DOHH2 (cell line): ENCODE data around the gene CMTM4.

Experiments used
- H3F3A ChIP-seq: fragments of 200-600 bp; sonication (generic), shearing (Covaris generic); 2 replicates; pipeline ENCODE4 v1.6.0; 2016; ENCODE audit warnings: antibody characterized with exemption, mild to moderate bottlenecking; ENCODE audit not compliant: control insufficient read depth, insufficient read depth
- H3K27ac ChIP-seq: fragments of 200-600 bp; sonication (generic); 2 replicates; pipeline ENCODE4 v1.5.1; 2014; ENCODE audit warnings: low read depth, mild to moderate bottlenecking, low read length, moderate library complexity
- H3K27me3 ChIP-seq: fragments of 200-600 bp; sonication (generic); 2 replicates; pipeline ENCODE4 v1.6.1; 2014; ENCODE audit warnings: mild to moderate bottlenecking, low read length, mixed read lengths; ENCODE audit not compliant: control insufficient read depth
- H3K36me3 ChIP-seq: fragments of 200-600 bp; sonication (generic); 2 replicates; pipeline ENCODE4 v1.6.1; 2014; ENCODE audit warnings: mild to moderate bottlenecking, low read length, moderate library complexity, mixed read lengths; ENCODE audit not compliant: control insufficient read depth
- H3K4me1 ChIP-seq: fragments of 200-600 bp; sonication (generic); 2 replicates; pipeline ENCODE4 v1.6.1; 2014; ENCODE audit warnings: mild to moderate bottlenecking, low read length, mixed read lengths; ENCODE audit not compliant: control insufficient read depth
- H3K4me2 ChIP-seq: fragments of 200-600 bp; sonication (generic); 2 replicates; pipeline ENCODE4 v1.6.0; 2014; ENCODE audit warnings: mild to moderate bottlenecking, low read length, moderate library complexity
- H3K4me3 ChIP-seq: fragments of 200-600 bp; sonication (generic); 2 replicates; pipeline ENCODE4 v1.5.1; 2014; ENCODE audit warnings: mild to moderate bottlenecking, low read length, mixed read lengths
- H3K79me2 ChIP-seq: fragments of 200-600 bp; sonication (generic); 2 replicates; pipeline ENCODE4 v1.6.1; 2014; ENCODE audit warnings: mild to moderate bottlenecking, low read length, mixed read lengths; ENCODE audit not compliant: control insufficient read depth
- H3K9me2 ChIP-seq: fragments of 200-600 bp; sonication (generic); replicated peaks from 2 replicates; pipeline ENCODE4 v1.6.1; 2014; ENCODE audit warnings: mild to moderate bottlenecking, low read length, mixed read lengths; ENCODE audit not compliant: control insufficient read depth
- H3K9me3 ChIP-seq: fragments of 200-600 bp; sonication (generic); 2 replicates; pipeline ENCODE4 v1.6.1; 2014; ENCODE audit warnings: antibody characterized with exemption, low read length, mixed read lengths; ENCODE audit not compliant: control insufficient read depth, insufficient read depth
- H4K20me1 ChIP-seq: fragments of 200-600 bp; sonication (generic); 2 replicates; pipeline ENCODE4 v1.6.0; 2014; ENCODE audit warnings: low read depth, mild to moderate bottlenecking, antibody characterized with exemption, low read length, moderate library complexity; ENCODE audit not compliant: control insufficient read depth, insufficient read depth
- EZH2phosphoT487 ChIP-seq: fragments of 200-600 bp; sonication (generic); IDR thresholded peaks from 2 replicates; pipeline ENCODE4 v1.6.1; 2017; ENCODE audit warnings: borderline replicate concordance, mild to moderate bottlenecking, antibody characterized with exemption, low read length, moderate library complexity, mixed read lengths
- TF ChIP-seq, protein P1 (sequence below): fragments of 200-600 bp; sonication (generic); IDR thresholded peaks from one replicate; pipeline ENCODE4 v1.5.1; 2014; ENCODE audit warnings: antibody characterized with exemption, mild to moderate bottlenecking, low read depth, low read length; ENCODE audit not compliant: poor library complexity, severe bottlenecking

The CMTM4 gene

DNA sequence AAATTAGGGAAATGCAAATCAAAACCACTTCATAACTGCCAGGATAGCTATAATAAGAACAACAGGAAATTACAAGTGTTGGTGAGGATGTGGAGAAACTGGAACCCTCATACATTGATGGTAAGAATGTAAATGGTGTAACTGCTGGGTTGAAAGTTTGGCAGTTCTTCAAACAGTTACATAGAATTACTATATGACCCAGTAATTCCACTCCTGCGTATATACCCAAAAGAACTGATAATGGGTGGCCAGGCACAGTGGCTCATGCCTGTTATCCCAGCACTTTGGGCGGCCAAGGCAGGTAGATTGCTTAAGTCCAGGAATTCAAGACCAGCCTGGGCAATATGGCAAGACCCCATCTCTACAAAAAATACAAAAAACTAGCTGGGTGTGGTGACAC lies 4.5 kb upstream of the CMTM4 start:
- H4K20me1 ChIP-seq, result no peaks in the 10 kb centered on the region
- H3K9me3 ChIP-seq, result no peaks in the 10 kb centered on the region
- H3K27ac ChIP-seq, result no peak overlapping the region
- TF ChIP-seq, protein P1, sequence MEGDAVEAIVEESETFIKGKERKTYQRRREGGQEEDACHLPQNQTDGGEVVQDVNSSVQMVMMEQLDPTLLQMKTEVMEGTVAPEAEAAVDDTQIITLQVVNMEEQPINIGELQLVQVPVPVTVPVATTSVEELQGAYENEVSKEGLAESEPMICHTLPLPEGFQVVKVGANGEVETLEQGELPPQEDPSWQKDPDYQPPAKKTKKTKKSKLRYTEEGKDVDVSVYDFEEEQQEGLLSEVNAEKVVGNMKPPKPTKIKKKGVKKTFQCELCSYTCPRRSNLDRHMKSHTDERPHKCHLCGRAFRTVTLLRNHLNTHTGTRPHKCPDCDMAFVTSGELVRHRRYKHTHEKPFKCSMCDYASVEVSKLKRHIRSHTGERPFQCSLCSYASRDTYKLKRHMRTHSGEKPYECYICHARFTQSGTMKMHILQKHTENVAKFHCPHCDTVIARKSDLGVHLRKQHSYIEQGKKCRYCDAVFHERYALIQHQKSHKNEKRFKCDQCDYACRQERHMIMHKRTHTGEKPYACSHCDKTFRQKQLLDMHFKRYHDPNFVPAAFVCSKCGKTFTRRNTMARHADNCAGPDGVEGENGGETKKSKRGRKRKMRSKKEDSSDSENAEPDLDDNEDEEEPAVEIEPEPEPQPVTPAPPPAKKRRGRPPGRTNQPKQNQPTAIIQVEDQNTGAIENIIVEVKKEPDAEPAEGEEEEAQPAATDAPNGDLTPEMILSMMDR, result no peak
- TF ChIP-seq EZH2phosphoT487, result no peak
- no peaks in the 10 kb centered on the region for H3F3A ChIP-seq
- H3K4me2 ChIP-seq, result no peak overlapping the region
- no peaks in the 10 kb centered on the region for H3K36me3 ChIP-seq
- no peak overlapping the region for H3K4me3 ChIP-seq
- H3K4me1 ChIP-seq, result peaks cover 20% of the 10 kb centered on the region
- no peaks in the 10 kb centered on the region for H3K79me2 ChIP-seq
- peaks cover 17% of the 10 kb centered on the region for H3K27me3 ChIP-seq
- no peaks in the 10 kb centered on the region for H3K9me2 ChIP-seq

DNA sequence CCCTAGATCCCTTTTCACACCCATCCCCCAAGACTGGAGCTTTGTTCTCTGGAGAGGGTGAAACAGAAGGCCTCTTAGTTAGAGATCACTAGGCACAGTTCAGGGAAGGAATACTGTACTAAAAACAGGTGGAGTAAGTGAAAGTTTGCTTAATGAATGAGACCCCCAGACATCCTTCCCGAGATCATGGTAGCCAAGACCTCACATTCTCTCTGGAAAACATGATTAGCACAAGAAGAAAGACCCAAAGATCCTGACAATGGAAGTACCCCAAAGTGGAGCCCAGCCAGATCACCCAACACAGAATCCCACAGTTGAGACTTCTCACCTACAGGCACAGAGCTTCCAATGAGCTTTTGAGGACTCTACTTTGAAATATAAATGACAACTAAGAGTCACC lies 3.4 kb upstream of the CMTM4 start:
- Histone ChIP-seq H3K9me3 (no peaks in the 10 kb centered on the region), H3K36me3 (no peaks in the 10 kb centered on the region), H3K9me2 (no peaks in the 10 kb centered on the region), H3K79me2 (no peaks in the 10 kb centered on the region), H3K27me3 (peaks cover 25% of the 10 kb centered on the region), H3K4me1 (peaks cover 28% of the 10 kb centered on the region), H3K27ac (no peak overlapping the region), H3K4me2 (no peak overlapping the region), H3F3A (no peaks in the 10 kb centered on the region), H4K20me1 (0 out of 2 replicates have a peak, but pooled peaks cover 3% of the 10 kb centered on the region), H3K4me3 (no peak overlapping the region)
- no peak for TF ChIP-seq EZH2phosphoT487
- TF ChIP-seq, protein P1, result no peak

DNA sequence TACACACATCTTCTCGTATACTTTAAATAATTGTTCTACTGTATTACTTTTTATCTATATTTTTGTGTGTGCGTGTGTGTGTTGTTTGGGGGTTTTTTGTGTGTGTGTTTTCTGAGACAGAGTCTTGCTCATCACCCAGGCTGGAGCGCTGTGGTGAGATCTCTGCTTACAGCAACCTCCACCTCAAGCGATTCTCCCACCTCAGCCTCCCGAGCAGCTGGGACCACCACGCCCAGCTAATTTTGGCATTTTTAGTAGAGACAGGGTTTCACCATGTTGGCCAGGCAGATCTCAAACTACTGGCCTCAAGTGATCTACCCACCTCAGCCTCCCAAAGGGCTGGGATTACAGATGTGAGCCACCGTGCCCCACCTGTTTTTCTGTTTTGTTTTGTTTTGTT lies 1.5 kb upstream of the CMTM4 start:
- Histone ChIP-seq H4K20me1 (0 out of 2 replicates have a peak, but pooled peaks cover 3% of the 10 kb centered on the region), H3K36me3 (no peaks in the 10 kb centered on the region), H3K79me2 (no peaks in the 10 kb centered on the region), H3K9me2 (no peaks in the 10 kb centered on the region), H3K4me2 (no peak overlapping the region), H3K27ac (no peak overlapping the region), H3K9me3 (no peaks in the 10 kb centered on the region), H3K27me3 (peaks cover 25% of the 10 kb centered on the region), H3K4me1 (peaks cover 28% of the 10 kb centered on the region), H3F3A (no peaks in the 10 kb centered on the region), H3K4me3 (no peak overlapping the region)
- TF ChIP-seq, protein P1, result no peak
- TF ChIP-seq EZH2phosphoT487, result no peak
